Endothelial cell of umbilical vein (primary cell): ENCODE results near the gene HSF2. TPM values are rescaled to one million over a fixed set of nuclear protein-coding genes. Genes with fewer than 3 reads are reported as not detected.

Source experiments
- BruUV-seq: library from RNA; stranded (reverse); fragments of 400-500 nt; replicated peaks from 2 replicates; lab custom pipeline; 2021; lab: Mats Ljungman, UMichigan
- CTCF ChIA-PET: fragments of 300-600, 350-600 bp; sonication (Branson Sonifier 250); formaldehyde crosslinking; loops from one replicate; lab custom pipeline; 2021; ENCODE audit warnings: antibody characterized with exemption, inconsistent platforms; lab: Charles Lee
- POLR2A ChIA-PET: fragments of 300-600, 350-600 bp; sonication (Branson Sonifier 250); formaldehyde crosslinking; loops from one replicate; lab custom pipeline; 2021; ENCODE audit warnings: antibody characterized with exemption, inconsistent platforms; lab: Charles Lee
- DNase-seq: peaks from one replicate; pipeline ENCODE4 v3.0.0-alpha.2; 2011; ENCODE audit warnings: low read depth, low spot score
- FAIRE-seq: peaks from 2 replicates; lab custom pipeline; 2011; peaks lifted over from hg19 to GRCh38; lab: Jason Lieb, UNC
- H2AFZ ChIP-seq: 2 replicates; pipeline ENCODE4 v1.6.0; 2012; ENCODE audit warnings: low read depth, low read length, control low read depth, inconsistent platforms
- H3K27ac ChIP-seq: 2 replicates; pipeline ENCODE4 v1.5.1; 2011; ENCODE audit warnings: low read depth, mild to moderate bottlenecking, control low read depth, low read length, moderate library complexity; ENCODE audit not compliant: insufficient read depth
- H3K27me3 ChIP-seq, 2 experiments: 2 replicates each; pipeline versions ENCODE4 v1.6.0 to v1.6.1; 2011; ENCODE audit warnings: low read length in 2 of 2, mixed read lengths in 1 of 2; ENCODE audit not compliant: control insufficient read depth in 2 of 2, insufficient read depth in 2 of 2
- H3K36me3 ChIP-seq, 2 experiments: 2 replicates in 1 of 2; 3 replicates in 1 of 2; pipeline ENCODE4 v1.5.1; 2011; ENCODE audit warnings: low read length in 2 of 2, mild to moderate bottlenecking in 1 of 2, moderate library complexity in 1 of 2; ENCODE audit not compliant: control insufficient read depth in 2 of 2, insufficient read depth in 2 of 2; ENCODE audit errors: extremely low read depth in 1 of 2
- H3K4me1 ChIP-seq: 3 replicates; pipeline ENCODE4 v1.5.1; 2011; ENCODE audit warnings: mild to moderate bottlenecking, low read length; ENCODE audit not compliant: control insufficient read depth, insufficient read depth; ENCODE audit errors: extremely low read depth
- H3K4me2 ChIP-seq: 2 replicates; pipeline ENCODE4 v1.6.1; 2011; ENCODE audit warnings: low read length, control low read depth, mixed read lengths; ENCODE audit not compliant: insufficient read depth
- H3K4me3 ChIP-seq, 3 experiments: fragments of 200-600 bp in 1 of 3; sonication (generic), shearing (Covaris generic) in 1 of 3; replicated peaks in 1 of 3; 2 replicates each; pipeline ENCODE4 v1.5.1; 2011 to 2016; ENCODE audit warnings: control low read depth in 3 of 3, low read length in 3 of 3, mild to moderate bottlenecking in 2 of 3, inconsistent platforms in 1 of 3, low read depth in 1 of 3, moderate library complexity in 1 of 3; ENCODE audit not compliant: insufficient read depth in 1 of 3
- H3K79me2 ChIP-seq: 2 replicates; pipeline ENCODE4 v1.6.0; 2012; ENCODE audit warnings: low read length, inconsistent platforms; ENCODE audit not compliant: control insufficient read depth, insufficient read depth
- H3K9ac ChIP-seq: replicated peaks from 2 replicates; pipeline ENCODE3; 2011; ENCODE audit warnings: low read length, control low read depth; ENCODE audit not compliant: insufficient read depth; ENCODE audit errors: extremely low read depth
- H3K9me1 ChIP-seq: replicated peaks from 3 replicates; pipeline ENCODE4 v1.6.0; 2011; ENCODE audit warnings: mild to moderate bottlenecking, low read length; ENCODE audit not compliant: control insufficient read depth, insufficient read depth; ENCODE audit errors: extremely low read depth
- H3K9me3 ChIP-seq: replicated peaks from 2 replicates; pipeline ENCODE4 v1.5.1; 2012; ENCODE audit warnings: low read length, inconsistent platforms; ENCODE audit not compliant: control insufficient read depth, insufficient read depth
- H4K20me1 ChIP-seq: replicated peaks from 2 replicates; pipeline ENCODE3; 2011; ENCODE audit warnings: mild to moderate bottlenecking, low read length; ENCODE audit not compliant: control insufficient read depth, insufficient read depth; ENCODE audit errors: extremely low read depth
- EZH2 ChIP-seq: IDR thresholded peaks from 2 replicates; pipeline ENCODE4 v1.6.1; 2012; ENCODE audit warnings: borderline replicate concordance, low read depth, mild to moderate bottlenecking, moderate library complexity, low read length, inconsistent platforms; ENCODE audit not compliant: severe bottlenecking
- FOS ChIP-seq: IDR thresholded peaks from 2 replicates; pipeline ENCODE4 v1.6.1; 2011; ENCODE audit warnings: mild to moderate bottlenecking, low read length, moderate library complexity, borderline replicate concordance; ENCODE audit not compliant: insufficient read depth
- GATA2 ChIP-seq: IDR thresholded peaks from 2 replicates; pipeline ENCODE4 v1.7.0; 2011; ENCODE audit warnings: low read depth, mild to moderate bottlenecking, moderate library complexity, mixed read lengths, low read length; ENCODE audit not compliant: insufficient read length, insufficient read depth
- JUN ChIP-seq: IDR thresholded peaks from 2 replicates; pipeline ENCODE4 v1.6.1; 2011; ENCODE audit warnings: borderline replicate concordance, low read depth; ENCODE audit not compliant: insufficient read length, insufficient read depth
- MYC ChIP-seq: IDR thresholded peaks from one replicate; pipeline ENCODE4 v1.6.1; 2011; ENCODE audit warnings: mild to moderate bottlenecking, low read depth, low read length
- POLR2A ChIP-seq: IDR thresholded peaks from 2 replicates; pipeline ENCODE4 v1.6.1; 2012; ENCODE audit warnings: low read depth, mild to moderate bottlenecking, control low read depth, low read length
- POLR2AphosphoS5 ChIP-seq: IDR thresholded peaks from 2 replicates; pipeline ENCODE4 v1.6.1; 2012; ENCODE audit warnings: low read depth, mild to moderate bottlenecking, control low read depth, low read length, moderate library complexity; ENCODE audit not compliant: insufficient read depth
- dilution Hi-C: fragments of 300-500 bp; cut with MboI; formaldehyde crosslinking; loops from one replicate; pipeline ENCODE4 v1.15.0; 2019; ENCODE audit warnings: low sequenced_read_pairs; ENCODE audit not compliant: extremely low pct_ligation_motif_present
- intact Hi-C: fragments of 100-400 bp; cut with micrococcal nuclease; formaldehyde crosslinking; loops from one replicate; pipeline ENCODE4 v1.10.0; 2022
- polyA plus RNA-seq, 4 experiments: library from polyadenylated mRNA; depleted of rRNA in 3 of 4; stranded (reverse) in 3 of 4; unstranded in 1 of 4; fragments of >200 nt; gene quantifications; 2 replicates each; pipeline versions ENCODE4 v1.2.1 to v1.2.3, GENCODE V29; 2011 to 2012; ENCODE audit warnings: missing spikeins in 1 of 4
- total RNA-seq: library from RNA; stranded (reverse); gene quantifications from 2 replicates; pipeline ENCODE4 v1.2.3, GENCODE V29; 2021
- TF ChIP-seq, protein P1 (sequence below): IDR thresholded peaks from 2 replicates; pipeline ENCODE4 v1.6.1; 2011; ENCODE audit not compliant: insufficient read depth, insufficient read length
- TF ChIP-seq, protein P2 (sequence below), 2 donors: IDR thresholded peaks; 1 replicate in 1 of 2; 2 replicates in 1 of 2; pipeline ENCODE4 v1.5.1; 2011; ENCODE audit warnings: low read length in 2 of 2, mild to moderate bottlenecking in 2 of 2, moderate library complexity in 2 of 2, control low read depth in 1 of 2, inconsistent platforms in 1 of 2, low read depth in 1 of 2; ENCODE audit not compliant: insufficient read depth in 1 of 2; ENCODE audit errors: extremely low read depth in 1 of 2

The HSF2 gene
- total and polyA plus RNA-seq, 2 donors (not counting 3 experiments of a cell fraction or from before 2014, with no cell fraction given), result 8.0 to 13.3 TPM

DNA sequence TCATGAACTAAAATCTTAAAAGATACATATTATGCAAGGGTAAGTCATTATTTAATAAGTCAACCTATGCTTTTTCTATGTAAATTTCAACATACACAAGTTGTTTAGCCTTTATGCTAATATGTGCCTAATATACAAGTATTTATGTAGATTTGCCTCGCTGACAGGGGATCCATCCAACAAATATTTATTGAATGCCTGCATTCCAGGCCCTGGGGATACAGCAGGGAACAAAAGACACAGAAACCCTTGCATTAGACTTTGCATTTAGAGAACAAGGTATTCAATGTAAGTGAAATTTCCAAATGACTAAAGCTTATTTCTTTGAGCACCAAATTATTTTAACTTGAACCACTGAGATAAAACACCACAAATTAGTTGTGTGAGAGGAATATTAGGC, 53.1 kb downstream of the HSF2 start:
- Histone ChIP-seq H3K4me1 (no peaks in the 10 kb centered on the region), H3K4me2 (no peak overlapping the region), H3K9me3 (no peaks in the 10 kb centered on the region), H3K9me1 (no peaks in the 10 kb centered on the region), H3K27me3 (no peaks in the 10 kb centered on the region), H3K4me3 (no peak overlapping the region), H3K27ac (no peak overlapping the region), H4K20me1 (no peaks in the 10 kb centered on the region), H3K36me3 (peaks cover 12 to 28% of the 10 kb centered on the region in 2 experiments), H3K9ac (no peak overlapping the region), H2AFZ (no peak overlapping the region), H3K79me2 (peaks cover 6% of the 10 kb centered on the region)
- dilution Hi-C loops, result no loop called here
- TF ChIP-seq POLR2A (no peak), POLR2AphosphoS5 (no peak), EZH2 (no peak), GATA2 (no peak), JUN (no peak), MYC (no peak), FOS (no peak)
- TF ChIP-seq, protein P1, sequence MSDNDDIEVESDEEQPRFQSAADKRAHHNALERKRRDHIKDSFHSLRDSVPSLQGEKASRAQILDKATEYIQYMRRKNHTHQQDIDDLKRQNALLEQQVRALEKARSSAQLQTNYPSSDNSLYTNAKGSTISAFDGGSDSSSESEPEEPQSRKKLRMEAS, result no peak
- TF ChIP-seq, protein P2, sequence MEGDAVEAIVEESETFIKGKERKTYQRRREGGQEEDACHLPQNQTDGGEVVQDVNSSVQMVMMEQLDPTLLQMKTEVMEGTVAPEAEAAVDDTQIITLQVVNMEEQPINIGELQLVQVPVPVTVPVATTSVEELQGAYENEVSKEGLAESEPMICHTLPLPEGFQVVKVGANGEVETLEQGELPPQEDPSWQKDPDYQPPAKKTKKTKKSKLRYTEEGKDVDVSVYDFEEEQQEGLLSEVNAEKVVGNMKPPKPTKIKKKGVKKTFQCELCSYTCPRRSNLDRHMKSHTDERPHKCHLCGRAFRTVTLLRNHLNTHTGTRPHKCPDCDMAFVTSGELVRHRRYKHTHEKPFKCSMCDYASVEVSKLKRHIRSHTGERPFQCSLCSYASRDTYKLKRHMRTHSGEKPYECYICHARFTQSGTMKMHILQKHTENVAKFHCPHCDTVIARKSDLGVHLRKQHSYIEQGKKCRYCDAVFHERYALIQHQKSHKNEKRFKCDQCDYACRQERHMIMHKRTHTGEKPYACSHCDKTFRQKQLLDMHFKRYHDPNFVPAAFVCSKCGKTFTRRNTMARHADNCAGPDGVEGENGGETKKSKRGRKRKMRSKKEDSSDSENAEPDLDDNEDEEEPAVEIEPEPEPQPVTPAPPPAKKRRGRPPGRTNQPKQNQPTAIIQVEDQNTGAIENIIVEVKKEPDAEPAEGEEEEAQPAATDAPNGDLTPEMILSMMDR (IDR thresholded peaks at IDR 0.05; ENCODE audit: extremely low read depth in 1 of 2, insufficient read depth in 1 of 2, low read depth in 1 of 2, low read length in 2 of 2), result no peak
- FAIRE-seq, result no peak
- POLR2A ChIA-PET, result no interaction called here
- intact Hi-C loops, result no loop called here
- CTCF ChIA-PET, result no interaction called here
- no TSS peak for BruUV-seq
- DNase-seq, result no peak
